HEK293 (cell line): ENCODE data around the gene FTCD.

Experiments used
- CTCF ChIA-PET: fragments of 350-600 bp; formaldehyde crosslinking; extraction: SDS; loops from one replicate; lab custom pipeline; 2021; ENCODE audit warnings: antibody characterized with exemption; lab: Yijun Ruan, JAX
- POLR2A ChIA-PET: fragments of 300-600 bp; formaldehyde crosslinking; extraction: SDS; loops from one replicate; lab custom pipeline; 2020; ENCODE audit warnings: antibody characterized with exemption, inconsistent platforms; lab: Yijun Ruan, JAX
- H3K27ac ChIP-seq: fragments of 200-500 bp; sonication (Bioruptor generic); 2 replicates; pipeline ENCODE4 v1.5.1; 2014; ENCODE audit warnings: low read depth, low read length, control low read depth, inconsistent platforms; ENCODE audit errors: extremely low read depth
- H3K36me3 ChIP-seq, 2 experiments: fragments of 200-500 bp in 1 of 2; sonication (Bioruptor generic) in 1 of 2; 1 replicate in 1 of 2; 2 replicates in 1 of 2; pipeline ENCODE4 v1.5.1; 2014 to 2017; ENCODE audit warnings: inconsistent platforms in 2 of 2, low read length in 2 of 2; ENCODE audit not compliant: control insufficient read depth in 2 of 2, insufficient read depth in 1 of 2
- H3K4me1 ChIP-seq: fragments of 200-500 bp; sonication (Bioruptor generic); 2 replicates; pipeline ENCODE4 v1.5.1; 2014; ENCODE audit warnings: mild to moderate bottlenecking, low read length, inconsistent platforms; ENCODE audit not compliant: control insufficient read depth, insufficient read depth
- H3K4me3 ChIP-seq: 2 replicates; pipeline ENCODE4 v1.5.1; 2011; ENCODE audit warnings: low read depth, mild to moderate bottlenecking, control low read depth, low read length, moderate library complexity
- H3K9me3 ChIP-seq: fragments of 200-500 bp; sonication (Bioruptor generic); 2 replicates; pipeline ENCODE4 v1.5.1; 2014; ENCODE audit warnings: low read depth, low read length, inconsistent platforms; ENCODE audit not compliant: control insufficient read depth, insufficient read depth
- ATF2 ChIP-seq: fragments of 450-650 bp; formaldehyde crosslinking; IDR thresholded peaks from 2 replicates; pipeline ENCODE4 v1.5.1; 2016; ENCODE audit warnings: missing biosample characterization, missing genetic modification characterization, low read depth
- PRDM1 ChIP-seq: fragments of 450-650 bp; formaldehyde crosslinking; IDR thresholded peaks from 2 replicates; pipeline ENCODE4; 2016; ENCODE audit warnings: missing biosample characterization, missing genetic modification characterization
- SALL2 ChIP-seq: fragments of 450-650 bp; formaldehyde crosslinking; IDR thresholded peaks from 2 replicates; pipeline ENCODE4 v1.5.0; 2017; ENCODE audit warnings: missing biosample characterization, mild to moderate bottlenecking, missing genetic modification characterization, borderline replicate concordance
- SETDB1 ChIP-seq: IDR thresholded peaks from one replicate; pipeline ENCODE4 v1.6.1; 2017; ENCODE audit warnings: mild to moderate bottlenecking, low read length, moderate library complexity, mixed read lengths; ENCODE audit not compliant: insufficient read length
- ZFP37 ChIP-seq: fragments of 450-650 bp; formaldehyde crosslinking; IDR thresholded peaks from 2 replicates; pipeline ENCODE4 v1.5.1; 2016; ENCODE audit warnings: missing biosample characterization, missing genetic modification characterization
- ZNF138 ChIP-seq: fragments of 450-650 bp; formaldehyde crosslinking; IDR thresholded peaks from 2 replicates; pipeline ENCODE4 v1.5.1; 2016; ENCODE audit warnings: missing biosample characterization, missing genetic modification characterization, borderline replicate concordance
- ZNF140 ChIP-seq: fragments of 450-650 bp; formaldehyde crosslinking; IDR thresholded peaks from 2 replicates; pipeline ENCODE4 v1.5.1; 2016; ENCODE audit warnings: missing biosample characterization, missing genetic modification characterization
- ZNF155 ChIP-seq: fragments of 450-650 bp; formaldehyde crosslinking; IDR thresholded peaks from 2 replicates; pipeline ENCODE4 v1.5.1; 2016; ENCODE audit warnings: missing biosample characterization, missing genetic modification characterization
- ZNF211 ChIP-seq: fragments of 450-650 bp; formaldehyde crosslinking; IDR thresholded peaks from 2 replicates; pipeline ENCODE4 v1.5.1; 2016; ENCODE audit warnings: low read depth, missing biosample characterization, missing genetic modification characterization
- ZNF221 ChIP-seq: fragments of 450-650 bp; formaldehyde crosslinking; IDR thresholded peaks from 2 replicates; pipeline ENCODE4 v1.5.1; 2017; ENCODE audit warnings: missing biosample characterization, missing genetic modification characterization, borderline replicate concordance
- ZNF23 ChIP-seq: fragments of 450-650 bp; formaldehyde crosslinking; IDR thresholded peaks from 2 replicates; pipeline ENCODE4 v1.5.1; 2016; ENCODE audit warnings: missing biosample characterization, missing genetic modification characterization, borderline replicate concordance
- ZNF274 ChIP-seq, 2 experiments: fragments of 200-500 bp in 1 of 2; fragments of 450-650 bp in 1 of 2; sonication (Bioruptor generic) in 1 of 2; formaldehyde crosslinking in 1 of 2; IDR thresholded peaks; 2 replicates each; pipeline versions ENCODE4 v1.5.1 to v1.6.1; 2014 to 2016; ENCODE audit warnings: borderline replicate concordance in 1 of 2, inconsistent platforms in 1 of 2, low read length in 1 of 2, missing biosample characterization in 1 of 2, missing genetic modification characterization in 1 of 2
- ZNF292 ChIP-seq: fragments of 450-650 bp; formaldehyde crosslinking; IDR thresholded peaks from 2 replicates; pipeline ENCODE4 v1.5.1; 2016; ENCODE audit warnings: low read depth, missing biosample characterization, missing genetic modification characterization, borderline replicate concordance
- ZNF433 ChIP-seq: fragments of 450-650 bp; formaldehyde crosslinking; IDR thresholded peaks from 2 replicates; pipeline ENCODE4 v1.5.1; 2016; ENCODE audit warnings: missing biosample characterization, missing genetic modification characterization, low read depth
- ZNF501 ChIP-seq: fragments of 450-650 bp; formaldehyde crosslinking; IDR thresholded peaks from 2 replicates; pipeline ENCODE4 v1.5.1; 2016; ENCODE audit warnings: missing biosample characterization, missing genetic modification characterization
- ZNF529 ChIP-seq: fragments of 450-650 bp; formaldehyde crosslinking; IDR thresholded peaks from 2 replicates; pipeline ENCODE4 v1.5.1; 2017; ENCODE audit warnings: missing genetic modification characterization, missing biosample characterization; ENCODE audit not compliant: insufficient replicate concordance
- ZNF530 ChIP-seq: fragments of 450-650 bp; formaldehyde crosslinking; IDR thresholded peaks from 2 replicates; pipeline ENCODE4 v1.5.1; 2016; ENCODE audit warnings: low read depth, missing biosample characterization, missing genetic modification characterization
- ZNF561 ChIP-seq: fragments of 450-650 bp; IDR thresholded peaks from 2 replicates; pipeline ENCODE4 v1.5.1; 2018; ENCODE audit warnings: missing biosample characterization, missing genetic modification characterization, borderline replicate concordance
- ZNF660 ChIP-seq: fragments of 450-650 bp; IDR thresholded peaks from 2 replicates; pipeline ENCODE4 v1.5.1; 2018; ENCODE audit warnings: missing biosample characterization, mild to moderate bottlenecking, missing genetic modification characterization
- ZNF747 ChIP-seq: fragments of 450-650 bp; formaldehyde crosslinking; IDR thresholded peaks from 2 replicates; pipeline ENCODE4 v1.5.1; 2016; ENCODE audit warnings: missing biosample characterization, missing genetic modification characterization
- TF ChIP-seq, protein P1 (sequence below): fragments of 450-650 bp; formaldehyde crosslinking; IDR thresholded peaks from 2 replicates; pipeline ENCODE4 v1.5.1; 2016; ENCODE audit warnings: missing biosample characterization, missing genetic modification characterization
- TF ChIP-seq, protein P2 (sequence below): fragments of 450-650 bp; formaldehyde crosslinking; IDR thresholded peaks from 2 replicates; pipeline ENCODE4 v1.5.1; 2017; ENCODE audit warnings: missing biosample characterization, mild to moderate bottlenecking, missing genetic modification characterization, moderate library complexity
- TF ChIP-seq, protein P3 (sequence below): fragments of 450-650 bp; formaldehyde crosslinking; IDR thresholded peaks from 2 replicates; pipeline ENCODE4 v1.5.1; 2017; ENCODE audit warnings: missing biosample characterization, missing genetic modification characterization

Gene FTCD

DNA sequence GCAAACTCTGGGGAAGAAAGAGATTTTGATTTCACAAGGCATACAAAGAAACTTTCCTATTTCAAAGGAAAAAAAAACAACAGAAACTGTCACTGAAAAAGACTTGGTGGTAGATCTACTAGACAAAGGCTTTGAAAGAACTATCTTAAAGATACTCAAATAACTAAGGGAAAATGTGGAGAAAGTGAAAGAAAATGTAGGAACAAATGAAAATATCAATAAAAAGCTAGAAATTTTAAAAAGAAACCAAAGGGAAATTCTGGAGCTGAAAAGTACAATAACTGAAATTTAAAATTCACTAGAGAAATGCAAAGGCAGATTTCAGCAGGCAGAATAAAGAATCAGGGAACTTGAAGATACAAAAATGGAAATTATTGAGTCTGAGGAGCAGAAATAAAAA, 51.3 kb downstream of the FTCD start:
- H3K9me3 ChIP-seq, result no peaks in the 10 kb centered on the region
- no peak overlapping the region for H3K27ac ChIP-seq
- TF ChIP-seq PRDM1 (peak; percentile 93), ZNF292 (tag by site-specific recombination) (no peak), ZNF561 (tag by site-specific recombination) (no peak), ZNF274 (IDR thresholded peaks at IDR 0.05; ENCODE audit: low read length) (no peak), ZNF274 (tag by site-specific recombination; IDR thresholded peaks at IDR 0.05; ENCODE audit: borderline replicate concordance) (no peak)
- H3K4me1 ChIP-seq, result no peaks in the 10 kb centered on the region
- ChIA-PET CTCF (no interaction called here), POLR2A (no interaction called here)
- peaks cover 0 to 6% of the 10 kb centered on the region in 2 experiments; a peak in 1 of 3 replicates for H3K36me3 ChIP-seq
- H3K4me3 ChIP-seq, result no peak overlapping the region

GRCh38 chr21:46100906-46101305, 54.5 kb downstream of the FTCD start:
- no peak overlapping the region for H3K4me3 ChIP-seq
- H3K27ac ChIP-seq, result no peak overlapping the region
- ChIA-PET POLR2A (no interaction called here), CTCF (interaction anchor here (1.6 kb wide), 1 partner anchor 43 kb away, joined by 8 read pairs; no protein-coding TSS in a partner anchor)
- H3K9me3 ChIP-seq, result no peaks in the 10 kb centered on the region
- H3K36me3 ChIP-seq, result peaks cover 0 to 6% of the 10 kb centered on the region in 2 experiments; a peak in 1 of 3 replicates
- TF ChIP-seq ZNF211 (tag by site-specific recombination), result no peak
- TF ChIP-seq SALL2, result no peak
- TF ChIP-seq, protein P1, sequence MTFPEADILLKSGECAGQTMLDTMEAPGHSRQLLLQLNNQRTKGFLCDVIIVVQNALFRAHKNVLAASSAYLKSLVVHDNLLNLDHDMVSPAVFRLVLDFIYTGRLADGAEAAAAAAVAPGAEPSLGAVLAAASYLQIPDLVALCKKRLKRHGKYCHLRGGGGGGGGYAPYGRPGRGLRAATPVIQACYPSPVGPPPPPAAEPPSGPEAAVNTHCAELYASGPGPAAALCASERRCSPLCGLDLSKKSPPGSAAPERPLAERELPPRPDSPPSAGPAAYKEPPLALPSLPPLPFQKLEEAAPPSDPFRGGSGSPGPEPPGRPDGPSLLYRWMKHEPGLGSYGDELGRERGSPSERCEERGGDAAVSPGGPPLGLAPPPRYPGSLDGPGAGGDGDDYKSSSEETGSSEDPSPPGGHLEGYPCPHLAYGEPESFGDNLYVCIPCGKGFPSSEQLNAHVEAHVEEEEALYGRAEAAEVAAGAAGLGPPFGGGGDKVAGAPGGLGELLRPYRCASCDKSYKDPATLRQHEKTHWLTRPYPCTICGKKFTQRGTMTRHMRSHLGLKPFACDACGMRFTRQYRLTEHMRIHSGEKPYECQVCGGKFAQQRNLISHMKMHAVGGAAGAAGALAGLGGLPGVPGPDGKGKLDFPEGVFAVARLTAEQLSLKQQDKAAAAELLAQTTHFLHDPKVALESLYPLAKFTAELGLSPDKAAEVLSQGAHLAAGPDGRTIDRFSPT, result no peak
- TF ChIP-seq ZNF155 (tag by site-specific recombination), result no peak
- no peak for TF ChIP-seq SETDB1
- TF ChIP-seq ATF2 (tag by site-specific recombination), result no peak
- TF ChIP-seq ZNF433 (tag by site-specific recombination), result no peak
- no peak for TF ChIP-seq ZNF529 (tag by site-specific recombination)
- no peak for TF ChIP-seq ZNF660
- TF ChIP-seq, protein P2, sequence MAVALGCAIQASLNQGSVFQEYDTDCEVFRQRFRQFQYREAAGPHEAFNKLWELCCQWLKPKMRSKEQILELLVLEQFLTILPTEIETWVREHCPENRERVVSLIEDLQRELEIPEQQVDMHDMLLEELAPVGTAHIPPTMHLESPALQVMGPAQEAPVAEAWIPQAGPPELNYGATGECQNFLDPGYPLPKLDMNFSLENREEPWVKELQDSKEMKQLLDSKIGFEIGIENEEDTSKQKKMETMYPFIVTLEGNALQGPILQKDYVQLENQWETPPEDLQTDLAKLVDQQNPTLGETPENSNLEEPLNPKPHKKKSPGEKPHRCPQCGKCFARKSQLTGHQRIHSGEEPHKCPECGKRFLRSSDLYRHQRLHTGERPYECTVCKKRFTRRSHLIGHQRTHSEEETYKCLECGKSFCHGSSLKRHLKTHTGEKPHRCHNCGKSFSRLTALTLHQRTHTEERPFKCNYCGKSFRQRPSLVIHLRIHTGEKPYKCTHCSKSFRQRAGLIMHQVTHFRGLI (tag by site-specific recombination), result no peak
- TF ChIP-seq ZFP37 (tag by site-specific recombination), result no peak
- TF ChIP-seq, protein P3, sequence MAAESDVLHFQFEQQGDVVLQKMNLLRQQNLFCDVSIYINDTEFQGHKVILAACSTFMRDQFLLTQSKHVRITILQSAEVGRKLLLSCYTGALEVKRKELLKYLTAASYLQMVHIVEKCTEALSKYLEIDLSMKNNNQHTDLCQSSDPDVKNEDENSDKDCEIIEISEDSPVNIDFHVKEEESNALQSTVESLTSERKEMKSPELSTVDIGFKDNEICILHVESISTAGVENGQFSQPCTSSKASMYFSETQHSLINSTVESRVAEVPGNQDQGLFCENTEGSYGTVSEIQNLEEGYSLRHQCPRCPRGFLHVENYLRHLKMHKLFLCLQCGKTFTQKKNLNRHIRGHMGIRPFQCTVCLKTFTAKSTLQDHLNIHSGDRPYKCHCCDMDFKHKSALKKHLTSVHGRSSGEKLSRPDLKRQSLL, result no peak
- no peak for TF ChIP-seq ZNF747 (tag by site-specific recombination)
- no peak for TF ChIP-seq ZNF140 (tag by site-specific recombination)
- TF ChIP-seq ZNF221, result no peak
- TF ChIP-seq ZNF138 (tag by site-specific recombination), result no peak
- no peak for TF ChIP-seq ZNF23 (tag by site-specific recombination)
- TF ChIP-seq ZNF501, result no peak
- TF ChIP-seq ZNF530, result no peak
- no peaks in the 10 kb centered on the region for H3K4me1 ChIP-seq
